Hippocampal formation (tissue), 2 donors: Measurements from ENCODE around the gene LAMA4.
"Not testable (repeated sequence)": the region's sequence is repeated elsewhere in the genome, so short reads cannot be mapped to it uniquely, and the experiment has no call there.

Source experiments
- DNase-seq, 2 donors: peaks; one replicate each; lab custom pipeline; 2025; lab: John Stamatoyannopoulos, UW

The LAMA4 gene

DNA sequence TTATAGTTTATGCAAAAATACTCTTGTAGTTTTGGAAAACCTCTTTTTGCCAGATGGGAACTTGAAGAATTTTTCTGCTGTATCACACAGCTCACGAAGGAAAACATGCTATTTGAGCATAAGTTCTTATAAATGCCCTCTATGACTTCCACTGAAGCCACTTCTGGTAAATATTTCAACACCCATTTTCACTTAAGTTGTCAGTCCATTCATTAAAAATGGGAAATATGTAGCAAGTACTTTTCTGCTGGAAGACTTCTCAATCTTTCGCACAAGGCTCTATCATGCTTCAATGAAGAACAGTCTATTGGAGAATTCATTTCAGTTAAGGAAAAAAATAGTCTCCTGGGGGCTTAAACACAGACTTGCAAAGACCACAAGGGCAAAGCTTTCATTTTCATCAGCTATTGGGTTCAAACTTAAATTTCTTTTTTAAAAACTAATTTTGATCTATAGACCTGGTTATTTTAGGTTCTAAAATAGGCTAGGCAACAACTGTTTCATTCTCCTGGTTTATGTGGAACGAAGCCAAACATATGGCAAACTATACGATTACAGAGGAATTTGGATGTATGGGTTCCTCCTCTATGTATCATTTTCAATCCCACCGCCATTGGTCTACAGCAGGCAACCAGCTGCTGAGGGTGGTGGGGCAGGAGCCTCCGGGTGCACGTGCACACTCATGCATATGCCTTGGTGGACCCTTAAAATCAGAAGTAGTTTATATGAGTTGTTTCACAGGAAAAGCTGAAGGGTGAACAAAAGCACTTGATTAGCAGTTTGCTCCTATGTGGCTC, 38.7 kb downstream of the LAMA4 start:
- DNase-seq, result no peak

DNA sequence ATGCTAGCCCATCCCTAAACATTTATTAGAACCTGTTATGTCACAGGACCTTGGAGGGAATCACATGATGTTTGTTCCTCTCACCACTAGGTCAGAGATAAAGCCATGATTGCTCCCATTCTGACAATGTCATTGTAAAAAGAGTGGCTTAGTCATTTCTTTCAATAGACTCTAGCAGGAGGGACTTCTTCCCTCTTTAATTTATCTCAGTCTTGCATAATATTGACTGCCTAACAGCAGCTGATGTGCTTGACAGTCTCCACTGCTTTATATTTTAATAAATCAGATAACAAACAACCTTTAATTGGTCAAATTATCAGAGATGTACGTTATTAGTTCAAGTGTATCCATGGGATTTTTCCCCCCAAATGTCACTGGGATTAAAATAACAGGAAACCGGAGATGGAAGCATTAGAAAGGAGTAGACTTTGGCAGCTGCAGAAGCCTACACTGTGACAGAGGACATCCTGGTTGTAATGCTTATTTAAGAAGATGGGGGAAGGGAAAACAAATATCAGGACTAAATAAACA, 39.6 kb downstream of the LAMA4 start:
- no peak for DNase-seq

DNA sequence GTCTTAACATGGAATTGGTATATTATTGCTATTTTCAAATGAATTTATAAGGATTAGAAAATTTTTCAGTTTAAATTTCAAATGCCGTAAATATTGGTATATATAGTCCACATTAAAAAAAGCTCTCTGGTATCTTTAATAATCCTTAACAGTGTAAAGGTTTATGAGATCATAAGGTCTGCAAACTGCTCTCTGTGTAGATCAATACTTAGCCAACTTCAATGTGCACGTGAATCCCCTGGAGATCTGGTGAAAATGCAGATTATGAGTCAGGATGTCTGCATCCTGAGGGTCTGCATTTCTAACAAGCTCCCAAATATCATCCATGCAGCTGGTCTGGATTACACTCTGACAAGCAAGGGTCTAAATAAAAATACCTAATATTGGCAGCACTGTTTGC, 43.5 kb downstream of the LAMA4 start:
- DNase-seq, result no peak

DNA sequence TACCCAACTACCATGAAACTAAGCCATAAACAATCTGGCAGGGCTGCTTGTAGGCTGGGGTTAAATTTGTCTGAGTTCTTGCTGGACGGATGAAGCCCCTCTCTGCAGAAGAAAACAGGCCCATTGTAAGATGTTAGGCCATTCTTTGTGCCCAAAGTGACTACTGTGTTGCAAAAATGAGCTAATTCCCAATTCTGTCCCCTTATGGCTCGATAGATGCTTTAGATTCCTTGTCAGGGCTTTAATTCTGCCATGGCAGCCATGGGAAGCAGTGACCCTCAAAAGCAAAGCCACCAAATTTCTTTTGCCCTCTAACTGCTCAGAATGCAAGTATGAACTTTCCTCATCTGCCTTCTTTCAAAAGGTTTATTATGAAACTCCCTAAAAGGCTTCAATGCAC, 45.2 kb downstream of the LAMA4 start:
- DNase-seq, result peak in 1 of 2 donors; percentile 50

DNA sequence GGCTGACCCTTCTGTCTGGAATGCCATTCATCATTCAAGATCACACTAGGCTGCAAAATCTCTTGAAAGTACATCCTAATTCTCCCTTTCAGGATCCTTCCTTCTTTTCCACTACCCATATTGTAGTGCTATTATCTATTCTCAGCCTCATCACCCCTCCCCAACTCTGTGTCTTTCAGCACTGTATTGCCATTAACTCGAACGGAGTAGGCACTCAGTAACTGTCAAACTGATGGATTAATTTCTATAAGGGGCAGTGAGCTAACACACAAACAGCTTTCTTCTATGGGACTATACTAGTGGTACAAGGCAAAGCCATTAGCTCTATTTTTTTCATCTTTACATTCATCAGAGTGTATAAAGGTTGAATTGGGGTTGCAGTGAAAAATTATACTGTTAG, 46.6 kb downstream of the LAMA4 start:
- DNase-seq, result no peak

DNA sequence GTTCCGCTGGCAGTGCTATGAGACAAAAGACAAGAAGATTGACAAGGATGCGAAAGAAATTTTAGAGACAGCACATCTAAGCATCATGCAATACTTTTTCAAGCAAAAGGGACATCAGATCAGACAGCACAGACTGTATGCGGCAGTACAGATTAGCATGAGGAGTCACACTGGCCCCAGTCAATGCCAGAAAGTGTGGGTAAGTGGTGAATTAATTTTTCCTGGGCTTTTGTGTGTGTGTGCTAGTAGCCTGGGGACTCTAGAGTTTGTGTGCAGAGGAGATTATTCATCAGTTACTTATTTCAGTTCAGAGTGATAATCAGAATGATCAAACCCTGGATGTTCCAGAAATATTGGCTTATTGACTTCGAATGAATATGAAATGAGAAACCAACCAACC, 47.2 kb downstream of the LAMA4 start:
- DNase-seq, result no peak

DNA sequence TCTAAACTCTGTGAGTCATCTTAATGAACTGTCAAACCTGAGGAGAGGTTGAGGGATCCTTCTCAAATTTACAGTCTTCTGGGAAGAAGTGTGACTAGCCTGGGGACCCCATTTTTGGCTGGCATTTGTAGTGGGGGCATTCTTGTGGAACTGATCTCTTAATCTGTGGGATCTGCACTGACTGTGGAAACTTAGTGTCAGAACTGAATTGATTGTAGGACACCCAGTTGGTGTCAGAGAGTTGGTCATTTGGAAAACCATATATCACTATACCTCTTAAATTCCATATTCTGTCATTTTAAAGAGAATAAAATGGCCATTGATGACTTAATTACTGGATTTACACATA, 48.3 kb downstream of the LAMA4 start:
- DNase-seq, result no peak

DNA sequence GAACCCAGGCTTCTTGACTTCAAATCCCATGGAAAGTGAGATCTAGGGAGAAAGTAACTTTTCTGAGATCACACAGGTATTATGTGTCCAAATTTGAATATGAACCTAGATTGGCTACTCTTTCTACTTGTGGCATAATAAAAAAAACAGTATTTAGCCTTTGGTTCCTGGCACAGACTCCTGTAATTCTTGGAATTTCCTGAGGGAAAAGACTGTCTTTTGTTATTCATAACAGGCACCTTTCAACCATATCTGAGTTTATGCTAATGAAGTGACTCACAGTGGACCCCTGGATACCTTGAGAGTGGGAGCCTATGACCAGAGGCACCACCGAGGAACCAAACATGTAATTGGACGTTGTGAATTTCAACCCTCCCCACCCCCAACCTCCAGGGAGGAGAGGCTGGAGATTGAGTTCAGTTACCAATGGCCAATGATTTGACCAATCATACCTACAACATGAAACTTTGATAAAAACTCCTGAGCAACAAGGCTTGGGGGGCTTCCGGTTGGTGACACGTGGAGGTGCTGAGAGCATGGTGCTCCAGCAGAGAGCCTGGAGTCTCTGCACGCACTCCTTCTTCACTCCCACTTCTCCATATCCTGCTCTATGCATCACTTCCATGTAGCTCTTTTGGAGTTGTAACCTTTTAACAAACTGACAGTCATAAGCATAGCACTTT, 48.8 kb downstream of the LAMA4 start:
- DNase-seq, result no peak

DNA sequence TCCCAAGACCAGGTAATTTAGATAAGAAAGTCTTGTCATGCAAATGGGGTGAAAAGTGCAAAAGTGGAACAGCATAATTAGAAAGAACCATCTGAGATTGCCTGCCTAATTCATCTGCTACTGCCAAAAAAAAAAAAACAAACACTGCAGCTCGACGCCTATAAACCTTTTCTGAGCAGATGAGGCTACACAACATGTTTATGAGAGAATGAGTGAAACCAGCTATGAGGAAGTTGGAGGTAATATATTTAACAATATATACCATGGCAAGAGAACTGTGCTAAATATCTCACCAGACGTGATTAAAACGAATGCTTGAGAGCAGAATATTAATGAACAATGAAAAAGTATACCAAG, 50.0 kb downstream of the LAMA4 start:
- no peak for DNase-seq

DNA sequence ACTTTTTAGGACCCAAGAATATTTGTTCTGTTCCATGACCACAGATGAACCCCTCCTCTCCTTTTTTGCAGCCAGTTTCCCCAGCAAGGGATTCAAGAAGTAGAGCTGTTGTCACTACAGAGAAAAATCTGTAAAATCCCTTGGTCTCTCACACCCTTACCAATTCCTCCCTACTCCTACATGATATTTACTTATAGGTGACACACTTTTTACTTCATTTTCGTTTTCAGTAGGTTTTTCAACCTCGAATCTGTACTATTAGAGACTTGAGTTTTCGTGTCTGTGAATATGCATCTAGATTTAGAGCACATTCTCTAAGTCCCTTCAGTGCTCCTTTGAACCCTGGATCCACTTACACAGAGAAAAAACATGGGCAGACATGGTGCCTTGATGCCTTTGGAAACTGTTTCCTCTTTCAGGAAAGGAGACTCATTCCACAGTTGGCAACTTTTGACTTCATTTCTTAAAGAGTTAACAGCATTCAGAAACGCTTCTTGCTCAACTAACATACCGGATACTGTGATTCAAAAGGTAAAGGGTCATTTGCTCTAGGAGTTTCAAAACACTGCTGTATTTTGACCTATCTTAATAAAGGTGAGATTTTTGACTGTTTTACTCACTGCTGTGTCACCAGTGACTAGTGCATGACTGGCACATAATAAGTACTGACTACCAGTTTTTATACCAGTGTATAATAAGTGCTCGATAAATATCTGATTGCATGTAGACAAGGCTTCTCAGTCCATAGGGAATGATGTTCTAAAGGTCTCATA, 50.6 kb downstream of the LAMA4 start:
- DNase-seq, result no peak

DNA sequence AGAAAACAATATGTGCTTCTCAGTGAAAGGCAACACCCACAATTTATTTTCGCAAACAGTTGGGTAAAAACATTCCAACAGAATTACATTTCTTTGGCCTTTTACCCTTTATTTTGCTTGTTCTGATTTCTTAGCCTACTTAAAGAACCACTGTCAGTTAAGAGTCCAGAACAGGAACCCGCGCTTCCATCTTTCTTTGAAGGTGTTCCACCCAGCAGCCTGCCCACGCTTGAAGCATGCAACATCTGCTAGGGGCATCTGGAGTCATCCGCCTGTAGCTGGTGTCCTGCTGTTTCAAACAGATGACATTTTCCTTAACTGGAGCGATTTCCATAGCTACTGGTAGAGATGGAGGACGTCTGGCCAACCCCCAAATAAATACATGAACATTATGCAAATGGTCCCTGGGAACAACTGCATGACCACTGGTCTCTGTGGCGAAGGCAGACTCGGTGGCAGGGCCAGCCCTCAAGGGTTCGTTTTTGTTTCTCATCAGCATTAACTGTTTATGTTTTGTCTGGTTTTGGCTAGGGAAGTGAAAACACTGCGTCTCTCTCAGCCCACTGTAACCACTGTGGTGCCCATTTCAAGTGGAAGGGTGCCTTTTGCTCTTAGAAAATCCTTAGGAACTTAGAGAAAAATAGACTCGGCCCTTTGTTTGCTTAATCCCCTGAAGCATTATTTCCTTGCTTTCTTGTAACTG, 51.6 kb downstream of the LAMA4 start:
- no peak for DNase-seq

DNA sequence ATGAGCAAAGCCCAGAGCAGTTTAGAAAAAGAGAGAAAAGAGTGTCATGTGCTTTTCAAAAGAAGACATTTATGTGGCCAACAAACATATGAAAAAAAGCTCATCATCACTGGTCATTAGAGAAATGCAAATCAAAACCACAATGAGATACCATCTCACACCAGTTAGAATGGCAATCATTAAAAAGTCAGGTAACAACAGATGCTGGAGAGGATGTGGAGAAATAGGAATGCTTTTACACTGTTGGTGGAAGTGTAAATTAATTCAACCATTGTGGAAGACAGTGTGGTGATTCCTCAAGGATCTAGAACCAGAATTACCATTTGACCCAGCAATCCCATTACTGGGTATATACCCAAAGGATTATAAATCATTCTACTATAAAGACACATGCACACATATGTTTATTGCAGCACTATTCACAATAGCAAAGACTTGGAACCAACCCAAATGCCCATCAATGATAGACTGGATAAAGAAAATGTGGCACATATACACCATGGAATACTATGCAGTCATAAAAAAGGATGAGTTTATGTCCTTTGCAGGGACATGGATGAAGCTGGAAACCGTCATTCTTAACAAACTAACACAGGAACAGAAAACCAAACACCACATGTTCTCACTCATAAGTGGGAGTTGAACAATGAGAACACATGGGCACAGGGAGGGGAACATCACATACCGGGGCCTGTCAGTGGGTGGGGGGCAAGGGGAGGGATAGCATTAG, 54.0 kb downstream of the LAMA4 start:
- DNase-seq, result not testable (repeated sequence)

DNA sequence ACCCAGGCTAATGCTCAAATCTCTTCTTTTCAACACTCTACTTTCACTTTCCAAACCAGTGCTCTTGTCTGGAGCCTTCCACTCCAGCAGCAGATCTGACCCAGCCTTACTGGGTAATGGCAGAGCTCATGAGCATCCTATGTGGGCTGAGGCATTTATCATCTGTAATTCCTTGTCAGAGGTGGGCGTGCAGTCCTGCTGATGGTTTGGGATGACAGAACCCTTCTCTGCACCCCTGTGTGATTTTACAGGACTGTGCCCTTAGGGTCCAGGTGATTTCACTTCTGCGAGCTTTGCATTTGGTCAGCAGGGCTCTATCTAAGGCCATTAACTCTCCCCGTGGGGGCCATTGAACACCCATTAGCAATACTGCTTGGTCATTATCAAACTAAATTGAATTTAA, 55.4 kb downstream of the LAMA4 start:
- DNase-seq, result no peak

DNA sequence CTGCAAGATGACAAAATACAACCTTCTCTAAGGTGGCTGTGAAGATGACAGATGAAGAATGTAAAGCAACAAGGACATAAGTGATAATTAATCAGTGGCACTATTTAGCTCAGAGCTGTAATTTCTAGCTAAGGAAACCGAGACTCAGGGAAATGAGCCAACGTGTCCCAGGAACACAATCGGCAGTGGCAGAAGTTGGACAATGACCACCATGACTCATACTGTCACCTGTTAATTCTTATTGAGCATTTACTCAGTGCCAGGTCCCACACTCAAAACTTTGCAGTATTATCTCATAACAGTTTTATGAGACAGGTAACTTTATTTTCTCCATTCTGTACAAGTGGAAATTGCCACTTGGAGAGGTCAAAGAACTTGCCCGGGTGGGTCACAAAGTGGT, 55.8 kb downstream of the LAMA4 start:
- DNase-seq, result no peak

DNA sequence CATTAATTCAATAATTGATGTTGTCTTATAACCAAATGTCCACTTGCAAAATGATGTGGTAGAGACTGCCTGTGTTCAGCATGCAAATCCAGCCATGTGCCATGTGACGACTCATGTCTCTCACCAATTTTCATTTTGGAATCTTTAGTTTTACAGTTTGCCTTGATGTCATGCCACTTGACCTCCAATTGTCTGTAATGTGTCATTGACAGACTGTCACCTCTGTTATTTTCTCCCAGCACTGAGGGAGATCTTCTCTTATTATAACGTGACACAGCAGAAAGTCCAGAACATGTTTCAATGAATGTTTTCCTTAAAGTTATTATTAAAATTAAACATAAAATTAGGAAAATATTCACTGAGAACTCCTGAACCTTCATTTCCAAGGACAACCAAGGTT, 56.7 kb downstream of the LAMA4 start:
- DNase-seq, result no peak

DNA sequence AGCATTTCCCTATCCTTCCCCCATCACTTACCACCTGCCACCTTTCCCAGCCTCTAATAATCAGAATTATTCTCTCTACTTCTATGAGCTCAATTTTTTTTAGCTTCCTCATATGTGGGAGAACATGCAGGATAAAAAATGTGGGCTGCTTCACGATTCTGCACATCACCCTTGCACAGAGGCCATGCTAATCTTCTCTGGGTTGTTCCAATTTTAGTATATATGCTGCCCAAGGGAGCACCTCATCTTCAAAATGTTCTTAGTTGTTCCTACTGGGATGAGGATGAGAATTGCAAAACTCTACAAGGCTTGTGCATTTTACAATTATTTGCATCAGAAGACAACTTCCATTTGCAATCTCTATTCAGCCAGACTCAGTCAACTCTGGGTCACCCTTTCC, 58.1 kb downstream of the LAMA4 start:
- no peak for DNase-seq

DNA sequence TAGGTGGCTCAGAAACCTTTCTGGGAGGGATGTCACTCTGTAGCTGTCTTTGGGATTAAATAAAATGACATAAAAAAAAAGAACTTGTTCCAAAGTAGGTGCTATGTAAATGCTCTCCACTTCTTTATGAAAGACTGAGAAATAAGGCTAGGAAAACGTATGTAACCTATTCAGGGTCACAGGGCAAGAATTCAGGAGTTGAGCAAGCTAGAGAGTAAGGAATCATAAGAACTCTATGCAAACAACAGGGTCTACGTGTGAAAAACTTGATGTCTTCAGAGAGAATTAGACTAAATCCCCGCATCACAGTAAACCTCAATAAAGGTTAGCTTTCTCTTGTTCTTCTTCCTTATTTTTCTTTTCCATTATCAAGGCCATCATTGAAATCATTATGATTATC, 59.2 kb downstream of the LAMA4 start:
- no peak for DNase-seq

DNA sequence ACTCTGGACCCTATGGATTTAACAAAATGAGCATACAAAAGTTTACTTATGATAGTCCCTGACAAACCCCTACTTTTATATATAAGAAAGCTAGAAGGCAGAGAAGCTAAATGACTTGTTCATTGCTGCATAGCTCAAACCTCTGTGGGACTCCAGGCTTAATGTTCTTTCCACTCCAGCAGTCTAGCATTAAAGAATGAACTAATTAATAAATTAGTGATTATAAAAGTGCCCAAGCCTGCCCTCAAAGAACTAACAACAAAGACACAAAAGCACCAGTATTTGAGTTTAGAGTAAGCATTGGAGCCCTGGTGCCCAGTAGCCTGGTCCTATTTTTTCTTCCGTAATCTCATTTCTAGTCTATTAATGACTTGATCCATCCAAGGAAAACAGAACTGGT, 59.9 kb downstream of the LAMA4 start:
- no peak for DNase-seq

DNA sequence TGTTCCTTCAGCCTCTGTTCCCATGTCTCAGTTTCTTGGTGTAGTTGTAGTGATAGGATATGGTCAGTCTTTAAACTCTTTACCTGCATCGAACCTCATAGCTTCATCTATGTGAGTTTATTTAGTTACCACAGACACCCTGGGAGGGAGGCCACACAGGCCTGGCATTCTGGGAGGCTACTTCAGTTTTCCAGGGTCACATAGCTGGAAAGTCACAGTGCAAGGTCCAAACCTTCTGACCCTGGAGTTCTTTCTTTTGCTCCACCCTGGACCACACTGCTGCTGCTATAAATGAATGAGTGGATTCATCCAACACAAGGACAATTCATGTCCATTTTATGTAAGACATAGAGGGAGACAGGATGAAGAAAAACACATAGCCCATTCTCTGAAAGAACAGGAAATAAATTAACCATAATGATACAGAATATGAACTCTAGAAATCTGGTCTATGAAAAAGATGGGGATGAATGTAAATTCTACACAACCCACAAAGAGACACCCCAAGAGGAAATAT, 60.8 kb downstream of the LAMA4 start:
- no peak for DNase-seq

DNA sequence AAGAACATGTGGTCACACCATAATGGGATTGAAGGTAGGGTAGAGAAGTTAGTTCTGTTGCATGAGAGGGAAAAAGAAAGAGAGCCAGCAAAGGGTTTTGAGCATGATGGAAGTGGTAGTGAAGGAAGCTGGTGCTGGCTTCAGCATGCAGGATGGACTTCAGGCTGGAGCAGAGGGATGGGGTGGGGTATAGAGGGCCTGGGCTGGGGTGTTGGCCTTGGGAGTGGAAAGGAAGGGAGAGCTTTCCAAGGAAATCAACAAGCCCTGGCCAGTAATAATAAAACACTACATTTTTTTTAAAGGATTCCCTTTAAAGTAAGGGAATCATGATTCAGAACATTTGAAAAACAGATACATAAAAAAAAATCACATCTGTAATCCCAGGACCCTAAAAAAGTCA, 61.2 kb downstream of the LAMA4 start:
- no peak for DNase-seq

DNA sequence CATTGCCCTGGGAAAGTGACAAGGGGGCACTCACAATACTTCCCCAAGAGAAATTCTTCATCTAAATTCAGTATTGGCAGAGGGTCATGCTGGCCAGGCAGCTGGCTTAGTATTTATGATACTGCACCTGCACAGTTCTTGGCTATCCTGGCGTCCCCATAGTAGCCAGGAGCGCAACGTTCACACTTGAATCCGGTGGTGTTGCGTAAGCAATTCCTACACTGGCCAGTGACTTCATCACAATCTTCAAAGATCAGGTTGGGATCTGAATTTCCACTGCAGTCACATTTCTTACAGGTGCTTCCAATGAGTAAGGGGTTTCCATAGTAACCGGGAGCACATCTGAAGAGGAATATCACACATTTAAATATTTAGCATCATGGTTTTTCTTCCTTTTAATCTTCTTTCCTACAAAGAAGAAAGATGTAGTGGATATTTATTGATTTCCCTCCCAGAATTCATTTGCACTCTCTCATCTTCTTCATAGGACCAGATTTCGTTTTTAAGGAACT, 62.8 kb downstream of the LAMA4 start:
- DNase-seq, result no peak
